Right lung (tissue), 5 donors: Measurements from ENCODE around the gene SSU72. TPM values are rescaled to one million over a fixed set of nuclear protein-coding genes. Genes with fewer than 3 reads are reported as not detected.
"Not testable (repeated sequence)": the region's sequence is repeated elsewhere in the genome, so short reads cannot be mapped to it uniquely, and the experiment has no call there.

Experiments
- DNase-seq, 2 donors: peaks; one replicate each; pipeline ENCODE4 v3.0.0-alpha.2; 2013
- polyA plus RNA-seq, 5 donors: library from polyadenylated mRNA; unstranded; fragments of 120-200 nt; gene quantifications; one replicate each; pipeline versions ENCODE4 v1.2.1 to v1.2.3, GENCODE V29; 2013; ENCODE audit warnings: inconsistent platforms in 1 of 5, low replicate concordance in 1 of 5; ENCODE audit not compliant: insufficient read length in 5 of 5, insufficient read depth in 1 of 5

Gene SSU72
- polyA plus RNA-seq, 5 donors = 61.9 to 99.7 (median 71.7) TPM

DNA sequence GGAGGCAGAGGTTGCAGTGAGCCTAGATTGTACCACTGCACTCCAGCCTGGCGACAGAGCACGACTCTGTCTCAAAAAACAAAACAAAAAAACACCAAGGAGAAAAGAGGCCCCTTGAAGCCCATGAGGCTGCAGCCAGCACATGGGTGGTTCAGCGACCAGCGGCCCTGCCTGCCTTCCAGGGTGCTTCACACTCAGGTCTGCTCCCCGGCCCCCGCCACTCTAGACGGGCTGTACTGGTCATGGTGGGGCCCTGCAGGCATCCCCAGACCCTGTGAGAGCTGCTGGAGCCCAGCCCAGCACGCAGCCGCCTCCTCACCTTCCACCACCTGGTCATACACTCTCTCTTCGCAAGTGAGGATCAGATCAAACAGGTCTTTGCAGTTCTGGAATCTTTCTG lies 30.1 kb downstream of the SSU72 start:
- DNase-seq = no peak

DNA sequence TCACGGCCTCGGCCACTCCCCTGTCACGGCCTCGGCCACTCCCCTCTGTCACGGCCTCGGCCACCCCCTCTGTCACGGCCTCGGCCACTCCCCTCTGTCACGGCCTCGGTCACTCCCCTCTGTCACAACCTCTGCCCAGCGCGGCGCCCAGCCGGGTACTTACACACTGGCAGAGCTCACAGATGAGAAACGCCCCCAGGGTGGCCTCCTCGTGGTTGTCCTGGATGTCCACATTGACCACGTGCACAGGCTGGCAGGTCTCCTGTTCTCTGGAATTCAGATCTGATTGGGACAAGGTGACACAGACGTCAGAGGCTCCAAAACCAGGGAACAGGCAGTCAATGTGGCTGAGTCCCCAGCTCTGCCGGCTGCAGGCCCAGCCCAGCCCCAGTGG lies 31.0 kb downstream of the SSU72 start:
- no peak for DNase-seq

DNA sequence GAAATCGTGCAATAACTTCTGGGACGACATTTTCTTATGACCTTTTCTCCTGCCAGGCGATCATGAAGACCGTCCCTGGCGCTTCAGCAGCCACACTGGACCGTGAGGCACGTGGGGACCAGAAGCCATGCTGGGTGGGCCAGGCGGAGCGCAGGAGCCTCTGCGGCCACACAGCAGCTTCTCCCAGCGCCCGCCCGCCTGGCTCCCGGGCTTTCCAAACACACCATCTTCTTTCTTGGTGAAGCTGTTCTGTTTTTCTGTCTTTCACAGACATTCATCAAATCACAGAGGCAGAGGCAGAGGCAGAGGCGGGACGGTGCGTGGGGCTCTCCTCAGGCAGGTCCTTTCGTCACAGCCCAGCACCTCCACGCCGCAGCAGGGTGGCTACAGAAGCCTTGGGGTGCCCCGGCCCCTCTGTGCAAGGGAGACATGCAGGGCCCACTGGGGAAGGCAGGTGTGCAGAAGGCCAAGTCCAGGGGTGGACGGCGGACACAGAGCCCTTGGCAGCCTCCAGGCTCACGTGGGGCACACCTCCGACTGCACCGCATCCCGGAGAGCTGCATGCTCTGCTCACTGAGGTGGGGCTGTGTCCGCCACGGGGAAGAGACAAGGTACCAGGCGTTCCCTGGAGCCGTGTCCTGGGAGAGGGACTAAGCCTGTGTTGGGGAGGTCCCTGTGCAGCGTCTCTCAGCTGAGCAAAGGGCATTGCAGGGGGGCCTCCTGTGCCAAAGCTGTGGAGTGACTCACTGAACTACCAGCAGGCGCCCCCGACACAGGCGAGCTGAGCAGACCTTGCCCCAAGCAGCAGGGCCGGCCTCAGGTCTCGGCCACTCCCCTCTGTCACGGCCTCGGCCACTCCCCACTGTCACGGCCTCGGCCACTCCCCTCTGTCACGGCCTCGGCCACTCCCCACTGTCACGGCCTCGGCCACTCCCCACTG lies 31.6 kb downstream of the SSU72 start:
- no peak for DNase-seq

DNA sequence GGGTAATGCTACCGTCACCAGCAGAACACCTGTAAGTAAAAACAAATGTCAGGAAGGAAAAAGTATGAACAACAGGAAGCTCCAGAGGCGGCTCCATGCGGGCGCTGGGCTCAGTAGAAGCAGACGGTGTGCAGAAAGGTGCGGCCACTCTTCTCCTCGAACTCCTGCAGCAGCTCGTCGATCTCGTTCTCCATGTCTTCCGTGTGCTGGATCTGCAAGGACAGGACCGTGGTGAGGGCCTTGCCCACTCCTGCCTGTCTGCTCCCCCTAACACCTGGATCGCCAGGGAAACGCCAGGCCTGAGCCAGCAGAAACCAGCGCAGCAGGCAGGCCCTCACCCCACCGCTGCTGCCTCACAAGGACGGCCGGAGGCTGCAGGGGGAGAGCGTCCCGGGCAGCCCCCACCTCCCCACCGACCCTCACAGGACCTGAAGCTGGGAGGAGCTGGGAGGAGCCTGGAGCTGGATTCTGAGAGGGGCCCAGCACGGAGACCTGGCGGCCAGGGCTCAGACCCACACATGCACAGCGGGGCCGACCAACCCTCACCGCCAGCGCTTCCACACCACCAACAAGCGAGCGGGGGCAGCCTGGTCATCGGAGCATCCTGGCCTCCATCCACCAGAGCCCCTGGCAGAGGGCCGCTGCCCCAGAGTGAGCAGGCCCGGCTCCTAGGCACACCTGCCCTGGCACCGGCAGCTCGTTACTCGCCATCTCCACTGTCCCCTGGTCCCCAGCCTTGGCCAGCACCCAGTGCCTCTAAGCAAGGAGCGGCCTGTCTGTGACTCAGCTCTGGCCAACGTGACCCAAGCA lies 32.5 kb downstream of the SSU72 start:
- no peak for DNase-seq

DNA sequence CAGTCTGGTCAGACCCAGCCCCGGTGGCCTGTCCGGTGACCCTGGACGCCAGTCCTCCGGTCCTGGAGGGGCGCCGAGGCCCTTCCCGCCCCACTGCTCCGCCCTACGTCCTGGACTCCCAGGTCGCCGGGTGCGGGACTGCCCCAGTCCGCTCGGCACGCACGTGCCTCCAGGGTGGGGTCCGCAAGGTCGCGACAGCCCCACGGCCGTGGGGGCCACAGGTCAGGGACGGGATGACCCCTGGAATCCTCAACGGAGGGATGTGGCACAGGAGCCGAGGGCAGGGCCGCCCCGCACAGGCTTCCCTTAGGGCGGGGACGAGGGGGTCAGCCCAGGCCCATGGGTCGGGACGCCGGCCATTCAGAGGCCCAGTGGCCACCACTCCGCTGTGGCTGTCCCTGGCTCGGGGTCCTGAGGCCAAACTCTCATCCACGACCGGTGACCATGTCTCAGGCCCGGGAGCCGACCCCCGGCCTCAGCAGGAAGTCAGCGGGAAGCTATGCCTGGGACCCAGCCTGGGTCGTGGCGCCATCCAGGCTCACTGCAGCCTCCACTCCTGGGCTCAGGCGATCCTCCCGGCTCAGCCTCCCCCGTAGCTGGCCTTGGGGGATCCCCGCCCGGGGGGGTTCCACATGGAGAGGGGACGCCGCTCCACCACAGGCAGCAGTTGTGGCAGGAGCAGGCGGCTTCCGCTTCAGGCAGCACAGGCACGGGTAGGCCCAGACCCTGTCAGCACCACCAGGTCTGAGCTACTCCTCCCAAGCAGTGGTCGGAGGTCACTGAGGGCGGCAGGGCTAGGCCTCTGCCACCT lies 33.6 kb downstream of the SSU72 start:
- no peak for DNase-seq

DNA sequence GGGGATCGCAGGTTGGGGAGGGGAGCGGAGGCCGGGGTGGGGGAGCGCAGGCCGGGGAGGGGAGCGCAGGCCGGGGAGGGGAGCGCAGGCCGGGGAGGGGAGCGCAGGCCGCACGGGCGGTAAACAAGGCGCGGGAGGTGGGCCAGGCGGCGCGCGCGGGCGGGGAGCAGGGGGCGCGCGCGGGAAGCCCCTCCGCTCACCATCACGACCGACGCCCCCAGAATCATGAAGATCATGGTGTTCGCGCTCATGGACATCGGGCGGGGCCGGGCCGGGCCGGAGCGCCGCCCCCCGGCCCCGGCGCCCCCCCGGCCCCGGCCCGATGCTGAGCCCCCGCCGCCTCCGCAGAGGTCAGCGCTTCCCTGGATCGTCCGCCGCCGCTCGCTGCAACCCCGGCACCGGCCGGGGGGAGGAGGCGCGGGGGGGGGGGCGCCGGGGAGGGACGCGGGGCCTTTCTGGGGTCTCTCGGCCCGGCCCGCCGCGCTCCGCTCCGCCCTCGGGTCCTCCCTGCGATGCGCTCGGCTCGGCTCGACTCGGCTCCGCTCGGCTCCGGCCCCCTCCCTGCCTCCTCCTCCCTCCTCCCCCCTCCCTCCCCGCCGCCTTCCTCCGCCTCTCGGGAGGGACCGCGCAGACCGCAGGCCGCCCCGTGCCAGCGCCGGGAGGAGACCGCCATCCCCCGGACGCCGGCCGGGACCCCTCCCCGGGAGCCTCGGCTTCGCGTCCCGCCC lies 34.4 kb downstream of the SSU72 start, which contains the start of gene TMEM240:
Gene TMEM240 (minus strand): TSS at position 535 of the 728 bp plus-strand sequence. CDS start 278 bp downstream, at position 257.
- peak; percentile 59 to 75 for DNase-seq

DNA sequence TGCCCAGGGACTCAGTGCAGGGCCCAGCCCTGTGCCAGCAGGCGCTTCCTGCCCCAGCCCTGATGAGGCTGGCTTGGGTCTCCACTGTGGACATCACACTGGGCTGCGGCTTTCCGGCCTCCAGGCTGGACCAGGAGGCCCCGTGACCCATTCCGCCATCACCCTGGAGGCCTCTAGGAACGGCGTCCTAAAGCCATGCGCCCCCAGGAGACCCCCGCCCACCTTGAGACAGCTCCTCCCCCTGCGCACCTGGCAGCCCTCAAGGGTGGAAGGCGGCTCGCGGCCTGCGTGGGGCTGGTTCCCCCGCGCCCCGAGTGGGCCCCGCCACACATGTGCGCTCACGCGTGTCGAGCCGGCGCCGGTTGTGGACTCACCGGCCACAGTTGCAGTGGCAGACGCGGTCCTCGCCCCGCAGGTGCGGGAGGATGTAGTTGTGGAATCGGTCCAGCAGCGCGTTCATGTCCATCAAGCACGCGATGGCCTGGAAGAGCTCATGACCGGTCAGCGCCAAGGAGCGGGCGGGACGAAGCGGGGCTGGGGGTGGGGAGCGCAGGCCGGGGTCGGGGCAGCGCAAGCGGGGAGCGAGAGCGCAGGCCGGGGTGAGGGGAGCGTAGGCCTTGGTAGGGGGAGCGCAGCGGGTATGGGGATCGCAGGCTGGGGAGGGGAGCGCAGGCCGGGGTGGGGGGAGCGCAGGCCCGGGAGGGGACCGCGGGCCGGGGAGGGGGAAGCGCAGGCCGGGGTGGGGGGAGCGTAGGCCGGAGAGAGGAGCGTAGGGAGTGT lies 35.2 kb downstream of the SSU72 start:
- peak; percentile 21 to 22 for DNase-seq

DNA sequence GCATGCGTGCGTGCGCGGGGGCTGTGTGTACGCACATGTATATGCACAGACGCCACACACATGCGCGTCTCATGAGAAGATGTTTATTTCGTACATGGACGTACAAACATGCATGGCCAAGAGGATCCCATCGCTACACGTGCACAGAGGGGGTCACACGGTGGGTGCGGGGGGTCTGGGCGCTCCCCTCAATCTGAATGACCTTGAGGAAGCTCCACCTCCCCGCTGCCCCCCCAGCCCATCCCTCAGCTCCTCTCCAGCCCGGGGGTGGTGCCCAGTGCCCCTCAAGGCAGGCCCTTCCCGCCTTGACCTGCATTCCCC lies 35.7 kb downstream of the SSU72 start:
- DNase-seq = no peak

DNA sequence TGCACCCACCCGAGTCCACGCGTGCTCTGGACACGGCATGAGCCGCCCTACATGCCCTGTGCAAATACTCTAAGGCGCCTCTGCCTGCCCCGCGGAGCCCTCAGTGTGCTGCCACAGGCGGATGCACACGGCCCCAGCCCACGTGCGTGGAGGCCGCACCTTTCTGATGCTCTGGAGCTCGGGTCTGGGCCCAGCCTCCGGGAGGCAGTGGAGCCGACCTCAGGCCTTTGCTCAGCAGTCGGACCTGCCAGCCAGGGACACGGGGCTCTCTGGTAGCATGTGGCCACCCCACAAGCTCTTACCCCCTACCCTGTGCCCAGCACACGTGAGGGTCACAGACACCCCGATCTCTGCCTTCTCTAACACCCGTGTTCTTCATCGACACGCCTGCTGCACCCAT lies 36.3 kb downstream of the SSU72 start:
- DNase-seq = no peak

DNA sequence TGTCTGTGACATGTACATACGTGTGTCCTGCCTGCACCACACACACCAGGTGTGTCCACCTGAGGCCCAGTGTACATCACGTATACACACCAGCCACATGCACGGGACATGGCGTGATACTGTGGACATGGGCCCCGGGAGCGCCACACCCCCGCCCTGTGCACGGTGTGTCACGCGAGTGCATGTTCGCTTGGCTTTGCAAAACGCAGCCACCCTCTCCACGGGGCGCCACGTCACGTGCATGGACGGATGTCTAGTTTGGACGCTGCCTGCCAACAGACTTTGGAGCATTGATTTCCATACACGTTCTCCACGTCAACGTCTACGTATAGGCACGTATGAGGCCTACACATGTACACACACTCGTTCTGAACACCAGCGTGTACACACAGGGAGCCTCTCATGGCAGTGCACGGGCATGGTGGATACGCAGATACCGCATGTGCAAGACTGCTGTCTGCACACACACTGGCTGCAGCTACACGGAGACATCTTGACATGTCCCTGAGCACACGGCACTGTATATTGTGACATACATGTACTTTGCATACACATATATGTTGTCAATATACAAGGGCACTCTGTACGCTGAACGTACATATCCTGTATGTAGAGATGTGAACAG lies 36.9 kb downstream of the SSU72 start:
- no peak for DNase-seq

DNA sequence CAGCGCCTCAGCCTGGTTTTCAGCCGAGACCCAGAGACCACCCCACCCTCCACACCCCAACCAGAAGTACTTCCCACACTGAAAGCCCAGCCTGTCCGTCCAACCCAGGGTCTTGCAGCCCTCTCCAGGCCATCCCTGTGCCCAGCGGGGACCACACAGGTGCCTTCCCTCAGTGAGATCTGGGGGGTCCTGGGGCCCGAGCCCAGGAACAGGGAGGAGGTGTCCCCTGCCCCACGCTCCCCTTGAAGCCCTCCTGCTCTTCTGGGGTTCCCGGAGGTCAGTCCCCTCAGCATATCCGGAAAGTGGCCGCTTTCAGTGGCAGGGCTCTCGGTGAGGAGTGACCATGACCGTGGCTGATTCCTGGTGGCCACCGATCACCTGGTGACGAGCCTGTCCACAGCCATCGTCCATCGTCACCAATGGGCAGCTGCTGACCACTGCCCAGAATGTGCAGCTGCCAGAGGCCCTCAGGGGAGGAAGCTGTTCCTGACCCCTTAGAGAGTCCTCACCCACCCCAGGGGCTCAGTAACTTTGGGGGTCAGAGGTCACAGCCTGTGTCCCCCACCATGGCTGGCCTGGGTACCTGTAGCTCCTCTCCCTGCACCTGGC lies 37.6 kb downstream of the SSU72 start:
- no peak for DNase-seq

DNA sequence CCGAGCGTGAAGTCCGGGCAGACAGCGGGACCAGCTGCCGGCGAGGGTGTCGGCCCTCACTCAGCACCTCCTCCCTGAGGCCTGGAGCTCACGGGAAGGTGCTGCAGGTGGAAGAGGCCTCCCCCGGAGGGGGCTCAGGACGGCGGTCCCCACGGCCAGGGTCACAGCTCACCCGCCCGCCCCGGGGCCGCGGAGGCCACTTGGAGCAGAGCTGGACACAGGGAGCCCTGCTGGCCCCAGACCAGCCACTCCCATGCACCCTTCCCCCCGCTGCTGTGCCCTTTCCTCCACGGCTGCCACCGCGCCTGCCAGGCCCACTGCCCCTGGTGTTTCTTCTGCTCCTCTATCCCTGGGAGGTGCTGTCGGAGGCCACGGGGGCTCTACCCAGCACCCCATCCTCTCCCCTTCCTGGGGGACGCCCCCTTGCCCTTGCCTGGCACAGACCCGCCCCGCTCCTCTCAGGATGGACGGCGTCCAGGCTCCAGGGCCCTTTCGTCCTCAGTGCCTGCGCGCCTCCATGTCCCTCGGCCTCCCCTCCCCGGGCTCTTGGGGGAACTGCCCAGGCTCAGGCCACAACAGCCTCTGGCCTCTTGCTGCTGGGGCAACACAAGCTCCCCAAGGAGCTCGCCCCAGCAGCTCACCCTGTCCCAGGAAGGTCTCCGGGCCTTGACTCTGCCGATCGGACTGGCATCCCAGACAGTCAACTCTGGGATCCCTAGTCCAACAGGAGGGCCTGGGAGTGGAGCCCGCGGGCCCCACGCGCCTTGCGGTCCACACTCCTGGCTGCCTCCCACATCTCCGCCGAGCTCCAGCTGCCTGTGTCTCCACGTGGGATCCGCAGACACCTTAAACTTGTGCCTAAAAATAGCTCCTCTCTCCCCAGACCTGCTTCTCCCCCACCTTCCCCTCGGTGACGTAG lies 38.4 kb downstream of the SSU72 start:
- no peak for DNase-seq

DNA sequence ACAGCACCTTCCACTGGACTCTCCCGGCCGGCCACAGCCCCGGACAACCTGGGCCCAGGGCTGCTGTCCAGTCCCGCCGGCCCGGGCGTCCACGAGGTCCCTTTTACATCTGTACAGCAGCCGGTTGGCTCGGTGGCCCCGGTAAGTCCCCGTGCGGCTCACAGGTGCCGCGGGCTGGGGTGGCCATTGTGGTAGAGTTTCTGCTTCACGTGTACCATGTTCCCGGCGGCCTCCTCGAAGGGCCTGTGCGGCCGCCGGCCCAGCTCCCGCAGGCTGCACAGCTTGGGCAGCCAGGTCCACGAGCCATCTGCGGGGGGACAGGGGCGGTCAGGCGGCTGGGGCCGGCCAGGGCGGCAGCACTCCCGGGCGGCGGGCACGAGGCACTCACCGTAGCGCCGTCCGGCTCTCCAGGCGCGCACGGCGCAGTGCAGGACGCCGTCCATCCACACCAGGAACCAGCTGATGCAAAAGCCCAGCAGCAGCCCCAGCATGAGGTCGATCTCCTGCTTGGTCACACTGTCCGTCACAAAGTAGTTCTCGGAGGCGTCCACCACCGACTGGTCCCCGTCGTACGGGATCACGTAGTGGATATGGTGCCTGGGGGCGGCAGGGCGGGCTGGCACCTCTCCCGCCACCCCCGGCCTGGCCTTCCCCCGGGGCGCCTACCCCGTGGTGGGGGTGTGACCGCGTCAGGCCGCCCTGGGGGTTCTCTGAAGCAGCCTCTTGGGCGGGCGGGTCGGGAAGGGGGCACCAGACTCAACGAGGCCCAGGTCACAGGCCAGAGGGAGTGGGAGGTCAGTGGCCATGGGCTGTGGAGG lies 39.3 kb downstream of the SSU72 start:
- no peak for DNase-seq

DNA sequence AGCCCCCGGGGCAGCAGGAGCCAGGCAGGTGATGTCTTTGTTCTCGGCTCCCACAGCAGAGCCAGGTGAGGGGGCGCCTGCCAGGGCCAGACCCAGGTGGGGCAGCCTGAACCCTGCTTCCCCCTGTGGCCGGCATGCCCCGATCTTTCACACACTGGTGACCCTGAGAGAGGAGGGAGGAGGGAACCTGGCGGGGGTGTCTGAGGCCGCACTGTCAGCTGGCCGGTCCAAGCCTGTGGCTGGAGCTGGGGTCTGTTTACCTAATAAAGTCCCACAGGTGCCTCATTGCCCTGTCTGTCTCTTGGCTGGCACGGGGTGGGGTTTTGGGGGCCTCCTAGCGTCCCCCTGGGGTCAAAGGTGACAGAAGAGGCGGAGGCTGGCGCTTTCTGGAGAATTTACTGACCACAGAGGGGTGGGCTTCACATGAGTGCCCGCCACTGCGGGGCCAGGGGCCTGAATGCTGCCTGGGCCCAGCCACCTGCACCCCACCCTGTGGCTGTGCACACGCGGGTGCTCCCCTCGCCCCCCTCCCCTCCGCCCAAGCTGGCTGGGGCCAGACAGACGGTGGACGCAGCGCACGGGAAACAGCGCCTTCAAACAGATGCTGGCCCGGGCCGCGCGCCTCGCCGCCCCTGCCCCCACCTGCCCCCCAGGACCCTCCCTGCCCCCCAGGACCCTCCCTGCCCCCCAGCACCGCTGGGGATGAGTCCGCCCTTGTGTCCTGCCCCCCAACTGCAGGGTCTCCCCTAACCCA lies 40.1 kb downstream of the SSU72 start:
- no peak for DNase-seq

DNA sequence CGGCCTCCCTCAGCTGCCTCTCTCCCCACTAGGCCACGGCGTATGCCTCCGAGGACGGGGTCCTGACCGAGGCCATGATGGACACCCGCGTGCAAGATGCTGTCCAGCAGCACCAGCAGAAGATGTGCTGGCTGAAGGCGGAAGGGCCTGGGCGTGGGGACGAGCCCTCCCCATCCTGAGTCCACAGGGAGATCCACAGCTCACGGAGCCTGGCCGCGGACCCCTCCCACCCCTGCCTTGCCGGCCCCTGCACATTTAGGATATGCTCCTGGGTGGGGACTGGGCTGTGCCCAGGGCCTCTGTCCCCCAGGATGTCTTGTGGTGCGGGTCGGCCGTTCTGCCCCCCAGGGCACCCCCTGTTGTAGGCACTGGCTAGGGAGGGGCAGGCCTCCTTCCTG lies 40.8 kb downstream of the SSU72 start:
- DNase-seq = not testable (repeated sequence)

DNA sequence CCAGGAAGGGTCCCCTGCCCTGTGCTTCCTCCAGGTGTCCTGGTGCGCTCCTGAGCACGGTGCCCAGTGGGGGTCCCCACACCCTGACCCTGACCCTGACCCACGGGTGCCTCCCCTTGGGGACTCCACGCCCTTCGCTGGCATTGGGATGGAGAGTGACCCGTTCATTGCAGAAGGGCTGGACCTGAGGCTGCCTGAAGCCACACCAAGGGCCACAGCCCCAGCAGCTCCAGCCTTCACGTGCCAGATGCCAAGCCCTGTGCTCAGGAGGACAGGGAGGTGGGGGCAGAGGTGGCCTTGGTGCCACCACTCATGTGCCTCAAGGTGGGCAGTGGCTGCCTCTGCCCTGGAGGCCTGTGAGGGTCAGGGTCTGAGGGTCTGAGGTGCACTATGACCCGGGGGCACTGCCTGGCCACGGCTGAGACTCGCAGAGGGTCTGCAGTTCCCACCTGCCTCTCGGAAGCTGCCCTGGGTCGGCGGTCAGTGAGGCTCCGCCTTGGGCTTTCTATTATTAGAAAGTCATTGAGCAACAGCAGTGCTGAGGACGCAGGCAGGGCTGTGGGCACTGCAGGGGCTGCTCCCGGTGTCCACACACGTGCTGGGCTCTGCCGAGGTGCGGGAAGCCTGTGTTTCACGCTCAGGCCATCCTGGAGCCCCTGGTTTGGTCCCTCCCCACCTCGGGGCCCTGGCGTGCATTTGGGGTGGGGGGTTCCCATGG lies 41.3 kb downstream of the SSU72 start:
- DNase-seq = not testable (repeated sequence)
